Measurements from ENCODE around the gene SCTR. TPM values are rescaled to one million over a fixed set of nuclear protein-coding genes. Genes with fewer than 3 reads are reported as not detected.

SCTR gene
- total and polyA plus RNA-seq, 12 donors: 0.33 to 8.3 (median 0.46) TPM; not detected in 5

DNA sequence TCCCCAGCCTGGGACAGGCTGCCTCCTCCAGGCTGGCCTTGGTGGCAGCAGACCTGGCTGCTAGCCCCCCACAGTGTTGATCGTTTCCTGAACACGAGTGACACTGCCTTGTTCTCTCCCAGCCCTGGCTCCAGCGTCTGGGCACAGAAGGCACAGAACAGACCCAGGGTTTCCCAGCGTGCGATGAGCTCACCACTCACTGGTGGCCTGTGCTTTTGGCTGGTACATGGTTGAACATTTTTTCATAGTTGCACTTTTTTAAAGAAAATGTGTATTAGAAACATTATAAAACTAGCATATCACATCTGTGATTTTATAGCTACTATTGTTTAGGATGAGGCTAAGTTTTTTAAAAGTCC is 40.9 kb downstream of the SCTR start:
- Histone ChIP-seq H3K27ac (no peak overlapping the region), H3K9me3 (replicated peaks in 1 of 3) (no peaks in the 10 kb centered on the region), H3K4me3 (no peak overlapping the region), H3K36me3 (replicated peaks in 1 of 2) (no peaks in the 10 kb centered on the region), H3K4me1 (replicated peaks in 1 of 2) (peaks cover 12 to 32% of the 10 kb centered on the region in 2 donors), H3K27me3 (no peaks in the 10 kb centered on the region)
- peak in 1 of 7 donors; percentile 43 for DNase-seq
- WGBS, 4 donors: 73 to 80% (median 78%) methylated on average over 5 of the region's 5 CpGs
- no peak for TF ChIP-seq POLR2A (IDR thresholded peaks at IDR 0.05)
- TF ChIP-seq, protein P1, sequence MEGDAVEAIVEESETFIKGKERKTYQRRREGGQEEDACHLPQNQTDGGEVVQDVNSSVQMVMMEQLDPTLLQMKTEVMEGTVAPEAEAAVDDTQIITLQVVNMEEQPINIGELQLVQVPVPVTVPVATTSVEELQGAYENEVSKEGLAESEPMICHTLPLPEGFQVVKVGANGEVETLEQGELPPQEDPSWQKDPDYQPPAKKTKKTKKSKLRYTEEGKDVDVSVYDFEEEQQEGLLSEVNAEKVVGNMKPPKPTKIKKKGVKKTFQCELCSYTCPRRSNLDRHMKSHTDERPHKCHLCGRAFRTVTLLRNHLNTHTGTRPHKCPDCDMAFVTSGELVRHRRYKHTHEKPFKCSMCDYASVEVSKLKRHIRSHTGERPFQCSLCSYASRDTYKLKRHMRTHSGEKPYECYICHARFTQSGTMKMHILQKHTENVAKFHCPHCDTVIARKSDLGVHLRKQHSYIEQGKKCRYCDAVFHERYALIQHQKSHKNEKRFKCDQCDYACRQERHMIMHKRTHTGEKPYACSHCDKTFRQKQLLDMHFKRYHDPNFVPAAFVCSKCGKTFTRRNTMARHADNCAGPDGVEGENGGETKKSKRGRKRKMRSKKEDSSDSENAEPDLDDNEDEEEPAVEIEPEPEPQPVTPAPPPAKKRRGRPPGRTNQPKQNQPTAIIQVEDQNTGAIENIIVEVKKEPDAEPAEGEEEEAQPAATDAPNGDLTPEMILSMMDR (IDR thresholded peaks at IDR 0.05): no peak
- intact Hi-C loops (cut with DNase I): no loop called here

- H3K27me3 ChIP-seq: no peaks in the 10 kb centered on the region
- H3K9me3 ChIP-seq (replicated peaks in 1 of 3): no peaks in the 10 kb centered on the region
- H3K4me1 ChIP-seq (replicated peaks in 1 of 2): peaks cover 12 to 30% of the 10 kb centered on the region in 2 donors
- WGBS, 4 donors: 74 to 86% (median 79%) methylated on average over 13 to 20 of the region's 20 CpGs
- no peaks in the 10 kb centered on the region for H3K36me3 ChIP-seq (replicated peaks in 1 of 2)
- DNase-seq: peak in 2 of 7 donors; percentile 14 to 52
- intact Hi-C loops (cut with DNase I): no loop called here
- TF ChIP-seq POLR2A (IDR thresholded peaks at IDR 0.05): no peak
- TF ChIP-seq, protein P1 (IDR thresholded peaks at IDR 0.05): no peak
- H3K27ac ChIP-seq: no peak overlapping the region
- H3K4me3 ChIP-seq: no peak overlapping the region
These were observed 41.5 kb downstream of the SCTR start for GRCh38 chr2:119482481-119483394.

- intact Hi-C loops (cut with DNase I): no loop called here
- Histone ChIP-seq H3K4me1 (replicated peaks in 1 of 2) (peaks cover 5 to 21% of the 10 kb centered on the region in 2 donors), H3K27me3 (no peaks in the 10 kb centered on the region), H3K36me3 (replicated peaks in 1 of 2) (no peaks in the 10 kb centered on the region), H3K4me3 (no peak overlapping the region), H3K9me3 (replicated peaks in 1 of 3) (no peaks in the 10 kb centered on the region), H3K27ac (no peak overlapping the region)
- peak in 2 of 7 donors; percentile 11 to 36 for DNase-seq
- no peak for TF ChIP-seq POLR2A (IDR thresholded peaks at IDR 0.05)
- TF ChIP-seq, protein P1 (IDR thresholded peaks at IDR 0.05): no peak
- 82 to 88% (median 84%) methylated on average over 10 to 16 of the region's 16 CpGs for WGBS, 4 donors
These were observed 42.5 kb downstream of the SCTR start for GRCh38 chr2:119481501-119482455.

- intact Hi-C loops (cut with DNase I): no loop called here
- 89 to 100% (median 94%) methylated on average over 2 to 11 of the region's 11 CpGs for WGBS, 4 donors
- DNase-seq: peak in 2 of 7 donors; percentile 6 to 29
These were observed 43.6 kb downstream of the SCTR start for GRCh38 chr2:119480718-119481142.

More at GRCh38 chr2:119480718-119481142, 43.6 kb downstream of the SCTR start:
- no peak overlapping the region for H3K27ac ChIP-seq
- H3K4me1 ChIP-seq (replicated peaks in 1 of 2): peaks cover 5 to 14% of the 10 kb centered on the region in 2 donors
- no peaks in the 10 kb centered on the region for H3K9me3 ChIP-seq (replicated peaks in 1 of 3)
- no peaks in the 10 kb centered on the region for H3K36me3 ChIP-seq (replicated peaks in 1 of 2)
- no peak overlapping the region for H3K4me3 ChIP-seq
- no peaks in the 10 kb centered on the region for H3K27me3 ChIP-seq
- TF ChIP-seq, protein P1 (IDR thresholded peaks at IDR 0.05): no peak
- TF ChIP-seq POLR2A (IDR thresholded peaks at IDR 0.05): no peak

Data from adrenal gland (tissue), 12 donors.